GM13976 (cell line): Measurements from ENCODE around the gene HTR3B.
A peak's percentile ranks its signal among the peaks of the same experiment; 100 is the strongest.

Source experiments
- DNase-seq: peaks from one replicate; pipeline ENCODE4 v3.0.0; 2012; ENCODE audit warnings: low spot score
- CTCF ChIP-seq: IDR thresholded peaks from 2 replicates; pipeline ENCODE4 v1.5.1; 2012; ENCODE audit warnings: borderline replicate concordance, mild to moderate bottlenecking; ENCODE audit not compliant: insufficient read depth; ENCODE audit errors: extremely low read depth, missing control alignments, control extremely low read depth
- in situ Hi-C: fragments of 300-500 bp; cut with MboI; formaldehyde crosslinking; loops from one replicate; pipeline ENCODE4 v1.12.0; 2022; ENCODE audit warnings: low sequenced_read_pairs, mixed read lengths, inconsistent platforms; ENCODE audit not compliant: unreplicated experiment

Gene HTR3B

GRCh38 chr11:113881856-113882255, 22.7 kb upstream of the HTR3B start:
- DNase-seq, result no peak
- in situ Hi-C loops, result no loop called here
- no peak for TF ChIP-seq CTCF

GRCh38 chr11:113884361-113884836, 20.2 kb upstream of the HTR3B start:
- TF ChIP-seq CTCF, result no peak
- in situ Hi-C loops, result no loop called here
- no peak for DNase-seq

- no peak for TF ChIP-seq CTCF
- no peak for DNase-seq
- in situ Hi-C loops, result no loop called here
Measured at GRCh38 chr11:113885897-113886296, 18.7 kb upstream of the HTR3B start.

GRCh38 chr11:113888848-113889247, 15.7 kb upstream of the HTR3B start:
- TF ChIP-seq CTCF, result no peak

GRCh38 chr11:113894421-113894996, 10.1 kb upstream of the HTR3B start:
- in situ Hi-C loops, result no loop called here
- no peak for TF ChIP-seq CTCF
- peak; percentile 41 for DNase-seq

More at GRCh38 chr11:113888848-113889247, 15.7 kb upstream of the HTR3B start:
- no peak for DNase-seq
- in situ Hi-C loops, result no loop called here

GRCh38 chr11:113895367-113896155, 9.0 kb upstream of the HTR3B start:
- no peak for TF ChIP-seq CTCF
- no peak for DNase-seq
- in situ Hi-C loops, result no loop called here
